ENCODE results near the gene GRIFIN.

GRIFIN gene

GRCh38 chr7:2493205-2494164 lies 17.3 kb upstream of the GRIFIN start:
- peak; percentile 37 to 45 for DNase-seq (ENCODE audit: low read depth in 2 of 2)
- no peak overlapping the region for H3K4me3 ChIP-seq (replicated peaks in 1 of 2; ENCODE audit: low read depth in 2 of 2, low read length in 2 of 2)
- no peak for TF ChIP-seq CTCF (IDR thresholded peaks at IDR 0.05; ENCODE audit: low read depth, low read length)

DNA sequence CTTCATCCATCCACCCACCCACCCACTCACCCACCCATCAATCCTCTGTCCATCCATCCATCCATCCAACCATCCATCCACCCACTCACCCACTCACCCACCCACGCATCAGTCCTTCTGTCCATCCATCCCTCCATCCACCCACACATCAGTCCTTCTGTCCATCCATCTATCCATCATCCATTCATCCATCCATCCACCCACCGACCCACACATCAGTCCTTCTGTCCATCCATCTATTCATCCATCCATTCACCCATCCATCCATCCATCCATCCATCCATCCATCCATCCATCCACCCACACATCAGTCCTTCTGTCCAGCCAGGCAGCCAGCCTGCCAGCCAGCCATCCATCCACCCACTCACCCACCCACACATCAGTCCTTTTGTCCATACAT lies 15.8 kb upstream of the GRIFIN start:
- no peak overlapping the region for H3K4me3 ChIP-seq (replicated peaks in 1 of 2; ENCODE audit: low read depth in 2 of 2, low read length in 2 of 2)
- TF ChIP-seq CTCF (IDR thresholded peaks at IDR 0.05; ENCODE audit: low read depth, low read length), result no peak
- DNase-seq (ENCODE audit: low read depth in 2 of 2), result no peak

DNA sequence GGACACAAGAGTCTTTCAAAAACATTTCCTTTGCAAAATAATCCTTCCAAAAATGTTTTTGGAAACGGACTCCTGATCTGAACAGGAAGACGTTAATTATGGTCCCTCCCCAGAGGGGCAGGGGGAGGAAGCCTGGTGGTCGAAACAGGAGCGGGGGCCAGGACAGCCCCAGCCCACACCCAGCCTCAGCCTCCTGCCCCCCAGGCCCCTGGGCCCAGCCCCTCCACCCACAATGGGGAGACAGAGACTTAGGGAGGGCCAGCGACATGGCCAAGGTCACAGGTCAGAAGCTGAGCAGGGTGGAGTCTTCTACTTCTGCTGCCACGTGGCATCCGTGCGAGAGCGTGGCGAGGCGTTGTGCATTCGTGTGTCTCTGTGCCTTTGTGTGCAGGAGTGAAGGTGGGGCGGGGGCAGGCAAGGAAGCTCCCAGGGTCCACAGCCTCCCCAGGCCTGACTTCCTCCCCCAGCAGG lies 14.0 kb upstream of the GRIFIN start:
- H3K4me3 ChIP-seq (replicated peaks in 1 of 2; ENCODE audit: low read depth in 2 of 2, low read length in 2 of 2), result no peak overlapping the region
- TF ChIP-seq CTCF (IDR thresholded peaks at IDR 0.05; ENCODE audit: low read depth, low read length), result no peak
- no peak for DNase-seq (ENCODE audit: low read depth in 2 of 2)

DNA sequence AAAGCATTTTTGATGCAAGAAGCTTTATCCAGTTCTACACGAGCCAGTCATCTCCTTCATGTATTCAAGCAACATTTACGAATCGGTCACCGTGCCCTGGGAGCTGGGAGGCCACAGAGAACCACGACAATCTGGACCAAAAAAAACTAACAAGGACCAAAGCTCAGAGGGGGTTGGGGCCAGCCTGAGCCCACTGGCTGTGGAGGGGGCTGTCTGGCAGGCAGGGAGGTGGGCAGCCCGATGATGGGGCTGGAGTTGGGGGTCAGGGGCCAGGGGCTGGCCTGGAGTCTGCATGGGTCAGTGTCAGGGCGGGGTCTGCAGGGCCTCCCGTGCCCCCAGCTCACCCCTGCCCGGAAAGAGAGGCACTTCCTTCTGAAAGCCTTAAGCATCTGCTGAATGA lies 12.5 kb upstream of the GRIFIN start:
- no peak for TF ChIP-seq CTCF (IDR thresholded peaks at IDR 0.05; ENCODE audit: low read depth, low read length)
- H3K4me3 ChIP-seq (replicated peaks in 1 of 2; ENCODE audit: low read depth in 2 of 2, low read length in 2 of 2), result no peak overlapping the region
- no peak for DNase-seq (ENCODE audit: low read depth in 2 of 2)

GRCh38 chr7:2488272-2488645 lies 12.1 kb upstream of the GRIFIN start:
- H3K4me3 ChIP-seq (replicated peaks in 1 of 2; ENCODE audit: low read depth in 2 of 2, low read length in 2 of 2), result no peak overlapping the region
- no peak for TF ChIP-seq CTCF (IDR thresholded peaks at IDR 0.05; ENCODE audit: low read depth, low read length)
- DNase-seq (ENCODE audit: low read depth in 2 of 2), result peak; percentile 61 to 64

DNA sequence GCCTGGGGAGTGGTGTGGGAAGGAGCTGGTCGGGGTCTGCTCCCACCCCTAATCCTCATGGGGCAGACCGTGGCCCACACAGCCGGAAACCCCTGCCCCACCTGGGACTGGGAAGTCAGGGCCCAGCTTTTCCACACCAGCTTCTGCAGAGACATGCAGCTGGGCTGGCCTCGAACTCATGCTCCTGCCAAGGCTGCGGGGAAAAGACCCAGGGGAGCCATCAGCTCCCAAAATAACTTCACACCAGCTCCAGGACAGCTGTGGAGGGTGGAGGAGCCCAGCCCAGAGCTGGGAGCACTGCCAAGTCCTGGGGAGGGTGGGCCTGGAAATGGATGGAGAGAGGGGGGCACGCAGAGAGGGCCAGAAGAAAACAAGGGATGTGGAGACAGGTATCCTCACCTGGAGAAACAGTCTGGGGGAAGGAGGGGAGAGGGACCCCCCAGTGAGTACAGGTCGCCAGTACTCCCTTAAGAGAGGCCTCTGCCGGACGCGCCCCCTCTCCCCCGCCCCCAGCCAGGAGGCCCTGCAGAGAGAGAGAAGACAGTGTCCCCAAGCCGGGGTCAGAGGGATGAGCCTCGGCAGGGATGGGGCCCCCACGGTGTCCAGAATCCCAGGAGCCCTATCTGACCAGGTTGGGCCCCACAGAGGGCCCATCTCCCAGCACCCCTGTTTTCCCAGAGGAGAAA lies 11.5 kb upstream of the GRIFIN start:
- DNase-seq (ENCODE audit: low read depth in 2 of 2), result peak; percentile 27 to 43
- no peak for TF ChIP-seq CTCF (IDR thresholded peaks at IDR 0.05; ENCODE audit: low read depth, low read length)
- H3K4me3 ChIP-seq (replicated peaks in 1 of 2; ENCODE audit: low read depth in 2 of 2, low read length in 2 of 2), result no peak overlapping the region

Measured in cardiac fibroblast (primary cell).